CD4-positive, alpha-beta T cell treated with Interleukin-4 for 4 hours (primary cell): ENCODE results near the gene PDIA5.

Experiments used
- DNase-seq: peaks from one replicate; pipeline ENCODE4 v3.0.0-alpha.2; 2020

Gene PDIA5

GRCh38 chr3:123122525-123123315 is 55.9 kb downstream of the PDIA5 start:
- no peak for DNase-seq

- DNase-seq = no peak
These were observed 57.1 kb downstream of the PDIA5 start for GRCh38 chr3:123123716-123124616.

DNA sequence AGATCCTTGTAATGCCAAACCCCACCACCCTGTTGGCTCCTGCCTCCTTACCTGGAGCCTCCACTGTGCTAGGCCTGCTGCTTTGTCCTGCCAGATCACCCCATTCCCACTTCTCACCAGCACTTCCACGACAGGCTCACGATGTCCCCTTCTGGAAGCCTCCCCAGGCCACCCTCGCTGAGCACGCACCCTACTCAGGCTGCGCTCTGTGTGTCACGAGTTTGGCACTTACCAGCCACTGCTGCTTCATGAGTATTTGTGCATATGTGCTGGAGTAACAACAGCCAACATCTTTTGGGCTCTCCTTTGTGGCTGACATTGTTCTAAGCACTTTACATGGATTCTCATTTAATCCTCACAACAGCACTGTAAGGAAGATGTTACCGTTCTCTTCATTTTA is 58.1 kb downstream of the PDIA5 start:
- DNase-seq = no peak

- DNase-seq = no peak
These were observed 59.2 kb downstream of the PDIA5 start for GRCh38 chr3:123126031-123126430.

GRCh38 chr3:123126653-123127052 is 59.8 kb downstream of the PDIA5 start:
- DNase-seq = no peak

GRCh38 chr3:123129092-123129491 is 62.3 kb downstream of the PDIA5 start:
- no peak for DNase-seq

DNA sequence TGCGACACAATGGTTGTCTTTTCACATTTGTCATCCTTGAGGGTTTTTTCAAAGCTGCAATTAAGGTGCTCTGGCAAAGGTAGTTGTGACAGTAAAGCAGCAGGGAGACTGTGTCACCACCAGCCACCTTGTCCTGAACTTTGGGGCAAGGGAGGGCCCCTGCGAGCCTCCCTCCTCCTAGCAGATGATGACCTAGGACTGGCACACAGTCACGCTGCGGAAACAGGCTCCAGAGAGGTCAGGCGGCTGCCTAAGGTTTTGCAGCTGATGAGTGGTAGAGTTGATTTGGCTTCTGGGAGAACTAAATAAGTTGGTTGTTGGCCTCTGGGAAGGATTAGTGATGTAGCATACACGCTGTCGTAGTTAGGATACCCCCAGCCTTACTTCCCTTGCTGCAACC is 62.7 kb downstream of the PDIA5 start:
- no peak for DNase-seq

- no peak for DNase-seq
These were observed 63.4 kb downstream of the PDIA5 start for GRCh38 chr3:123130079-123130750.

GRCh38 chr3:123134671-123135070 is 67.8 kb downstream of the PDIA5 start:
- DNase-seq = no peak

DNA sequence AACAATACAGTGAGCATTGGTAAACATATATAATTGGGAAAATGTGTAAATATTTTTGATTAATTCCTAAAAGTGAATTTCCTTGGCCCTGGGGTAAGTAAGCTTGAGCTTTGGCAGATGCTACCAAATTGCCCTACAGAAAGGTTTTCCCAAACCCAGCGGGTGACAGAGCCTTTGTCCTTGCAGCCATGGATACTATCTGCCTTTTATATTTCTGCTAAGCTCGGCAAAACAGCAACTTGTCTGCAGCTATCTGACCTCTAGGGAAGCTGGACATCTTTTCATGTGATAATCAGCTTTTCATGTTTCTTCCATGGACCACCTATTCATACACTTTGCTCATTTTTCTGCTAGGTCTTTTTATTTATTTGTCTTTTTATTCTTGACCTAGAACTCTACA is 70.2 kb downstream of the PDIA5 start:
- no peak for DNase-seq

DNA sequence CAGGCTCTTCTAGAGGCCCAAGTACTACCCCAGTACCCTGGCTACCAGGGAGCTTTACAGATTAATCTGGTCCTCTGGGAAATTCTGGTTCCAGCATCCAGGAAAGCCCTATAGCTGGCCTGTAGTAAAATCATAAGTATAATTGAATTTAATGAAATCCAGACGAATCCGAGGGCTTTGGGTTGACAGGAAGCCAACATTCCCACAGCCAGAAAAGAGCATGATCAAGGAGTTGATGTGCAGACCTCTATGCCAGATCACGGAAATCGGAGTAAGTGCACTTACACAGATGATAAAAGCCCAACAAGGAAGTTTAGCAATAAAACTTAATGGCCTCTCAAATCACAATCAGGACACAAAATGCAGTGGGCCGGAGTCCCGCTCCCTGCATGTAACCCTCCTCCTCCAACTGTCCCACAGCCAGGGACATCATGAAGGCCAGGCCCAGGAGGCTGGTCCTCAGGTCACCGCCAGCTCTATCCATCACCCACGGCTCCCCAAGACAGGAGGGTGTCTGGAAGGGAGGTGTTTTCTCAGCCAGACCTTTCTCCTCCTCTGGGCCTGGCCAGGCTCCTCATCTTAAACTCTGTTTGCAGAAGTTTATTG is 72.1 kb downstream of the PDIA5 start:
- DNase-seq = no peak

DNA sequence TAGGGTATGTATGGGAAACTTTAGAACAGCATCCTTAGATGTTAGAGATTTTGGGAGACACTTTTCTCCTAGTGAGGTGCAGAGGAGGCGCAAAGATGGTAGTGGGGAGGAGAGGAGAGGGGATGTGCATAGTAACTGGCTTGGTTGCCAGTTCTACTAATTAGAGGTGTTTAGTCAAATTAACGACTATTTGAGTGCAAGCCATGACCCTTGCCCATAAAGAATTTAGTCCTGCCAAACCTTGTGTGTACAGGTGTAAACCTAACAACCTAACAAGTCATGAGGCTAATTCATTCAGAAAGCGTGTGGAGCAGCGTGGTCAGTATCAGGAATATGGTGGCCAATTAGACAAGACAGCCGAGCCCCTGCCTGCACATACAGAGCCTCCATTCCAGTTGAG is 72.7 kb downstream of the PDIA5 start:
- DNase-seq = no peak

DNA sequence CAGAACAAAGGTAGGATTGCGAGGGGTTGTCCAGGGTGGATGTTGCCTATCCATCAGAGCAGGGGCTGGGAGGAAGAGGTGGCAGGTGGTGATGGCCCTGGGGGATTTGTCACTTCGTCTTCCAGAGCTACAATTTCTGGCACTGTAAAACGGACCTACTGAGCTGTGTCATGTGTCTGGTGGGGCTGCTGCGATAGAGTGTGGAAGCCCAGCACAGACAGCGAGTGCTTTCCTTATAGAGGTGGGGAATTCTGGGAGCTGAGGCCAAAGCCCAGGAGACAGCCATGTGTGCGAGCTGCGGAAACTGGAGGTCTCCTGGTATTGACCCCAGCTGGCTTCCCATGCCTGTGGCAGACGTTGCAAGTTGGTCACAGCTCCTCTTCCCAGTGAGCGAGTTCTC is 73.7 kb downstream of the PDIA5 start:
- DNase-seq = no peak

GRCh38 chr3:123141276-123141675 is 74.5 kb downstream of the PDIA5 start:
- DNase-seq = no peak

GRCh38 chr3:123143669-123144411 is 77.0 kb downstream of the PDIA5 start:
- DNase-seq = no peak

- no peak for DNase-seq
These were observed 81.1 kb downstream of the PDIA5 start for GRCh38 chr3:123147754-123148535.

DNA sequence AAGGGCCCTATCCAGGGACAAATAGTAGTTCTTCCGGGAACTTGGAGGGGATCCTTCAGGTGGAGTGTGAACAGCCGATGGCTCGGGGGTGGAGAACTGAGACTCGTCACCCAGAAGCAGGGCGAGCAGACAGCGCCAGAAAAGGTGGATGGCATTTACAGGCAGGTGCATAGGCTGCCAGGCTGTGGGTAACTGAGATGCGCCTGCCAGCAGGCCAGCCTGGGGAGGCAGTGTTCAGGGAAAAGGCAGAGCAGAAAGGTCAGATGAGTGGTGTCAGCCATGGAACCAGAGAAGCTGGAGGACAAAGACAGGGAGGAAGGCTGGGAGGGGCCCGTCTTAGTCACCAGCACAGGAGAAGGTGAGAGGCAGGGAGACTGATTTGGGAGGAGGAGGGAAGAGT is 81.9 kb downstream of the PDIA5 start:
- DNase-seq = no peak

DNA sequence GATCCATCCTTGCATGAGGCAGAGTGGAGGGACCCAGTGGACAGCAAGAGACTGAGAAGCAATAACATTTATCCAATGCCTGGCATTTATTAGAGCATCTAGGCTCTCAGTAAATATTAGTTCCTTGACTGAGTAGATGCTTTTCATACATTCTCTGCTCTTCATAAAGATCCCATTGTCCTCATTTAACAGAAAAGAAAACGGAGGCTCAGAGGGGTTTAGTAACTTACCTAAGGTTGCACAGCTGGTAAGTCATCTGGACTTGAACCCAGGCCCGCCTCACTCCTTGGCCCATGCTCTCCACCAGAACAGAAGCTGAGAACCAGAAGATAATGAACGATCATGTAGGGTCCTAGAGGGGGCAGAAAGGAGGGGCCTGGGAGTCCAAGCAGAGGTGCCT is 82.7 kb downstream of the PDIA5 start:
- DNase-seq = no peak

DNA sequence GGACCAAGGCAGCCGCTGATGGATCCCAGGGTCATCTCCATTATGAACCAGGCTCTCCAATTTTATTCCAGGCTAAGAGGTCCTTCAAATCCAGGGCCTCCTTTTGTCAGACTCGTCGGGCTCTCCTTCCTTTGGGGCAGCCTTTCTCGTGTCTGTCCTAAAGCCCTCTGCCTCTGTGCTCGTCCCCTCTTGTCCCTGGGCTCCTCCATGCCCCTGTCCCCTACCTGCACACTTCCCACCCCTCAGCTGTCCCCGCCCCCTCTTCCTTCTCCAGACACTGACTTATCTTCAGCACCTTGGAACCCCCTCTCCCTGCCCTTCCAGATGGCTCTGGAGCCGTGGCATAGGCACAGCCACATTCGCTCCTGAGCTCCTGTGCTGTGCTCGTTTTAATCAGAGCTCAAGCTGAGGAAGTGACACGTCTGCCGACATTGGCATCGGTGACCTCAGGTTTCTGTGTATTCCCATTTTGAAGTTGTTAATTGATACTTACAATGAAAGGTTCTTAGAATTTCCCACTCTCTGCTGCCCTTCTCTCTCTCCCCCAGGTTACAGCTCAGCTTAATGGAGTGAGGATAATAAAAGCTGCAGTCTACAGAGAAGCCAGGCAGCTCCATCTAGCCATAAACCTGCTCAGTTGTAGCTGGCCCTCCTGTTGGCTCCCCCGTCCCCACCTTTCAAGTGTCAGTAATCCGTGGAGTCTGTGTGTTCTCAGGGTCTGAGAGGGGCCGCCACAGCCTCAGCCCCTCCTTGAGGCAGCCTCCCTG is 83.8 kb downstream of the PDIA5 start:
- no peak for DNase-seq

DNA sequence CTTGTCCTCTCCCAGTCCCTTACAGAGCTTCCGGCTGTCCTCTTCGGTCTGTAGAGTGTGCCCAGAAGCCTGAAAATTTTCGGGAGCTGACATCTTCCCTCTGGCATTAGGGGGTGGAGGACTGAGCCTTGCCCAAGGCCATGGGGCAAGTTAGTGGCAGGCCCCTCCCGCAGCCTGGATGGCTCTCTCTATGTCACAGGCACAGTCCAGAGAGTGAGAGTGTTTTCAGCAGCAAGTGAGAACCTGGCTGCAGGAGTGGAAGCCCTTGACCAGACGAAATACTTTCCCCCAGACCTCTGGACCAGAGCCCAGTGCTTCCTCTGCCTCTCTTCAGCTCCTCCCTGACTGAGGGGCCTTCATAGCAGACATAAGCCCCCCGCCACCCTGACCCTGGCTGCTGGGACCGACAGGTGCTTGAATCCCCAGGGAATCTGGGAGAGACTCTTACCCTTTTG is 84.5 kb downstream of the PDIA5 start:
- DNase-seq = no peak
